PC-9 (cell line): ENCODE data around the gene PGBD5. TPM values are rescaled to one million over a fixed set of nuclear protein-coding genes. Genes with fewer than 3 reads are reported as not detected.

Experiments used
- BruUV-seq: library from RNA; stranded (reverse); fragments of 400-500 nt; replicated peaks from 2 replicates; lab custom pipeline; 2021; lab: Mats Ljungman, UMichigan
- CTCF ChIA-PET: fragments of 300-600 bp; sonication (Branson Sonifier 250); formaldehyde crosslinking; loops from one replicate; lab custom pipeline; 2022; ENCODE audit warnings: antibody characterized with exemption; lab: Charles Lee
- POLR2A ChIA-PET: fragments of 300-600 bp; sonication (Branson Sonifier 250); formaldehyde crosslinking; loops from one replicate; lab custom pipeline; 2022; ENCODE audit warnings: antibody characterized with exemption; ENCODE audit not compliant: unreplicated experiment; lab: Charles Lee
- DNase-seq, 2 experiments: peaks; one replicate each; pipeline versions ENCODE4 v3.0.0 to v3.0.0-alpha.2; 2015 to 2022; ENCODE audit warnings: mixed read lengths in 1 of 2
- H2AFZ ChIP-seq: fragments of 200-600 bp; sonication (generic); 2 replicates; pipeline ENCODE4 v1.8.1; 2017; ENCODE audit warnings: antibody characterized with exemption
- H3F3A ChIP-seq: fragments of 200-600 bp; sonication (generic); 2 replicates; pipeline ENCODE4 v1.8.1; 2017; ENCODE audit warnings: antibody characterized with exemption, mild to moderate bottlenecking, low read depth; ENCODE audit not compliant: insufficient read depth
- H3K27ac ChIP-seq: fragments of 200-600 bp; sonication (generic); 2 replicates; pipeline ENCODE4 v1.6.1; 2016; ENCODE audit warnings: mixed run types
- H3K27me3 ChIP-seq: fragments of 200-600 bp; sonication (generic); 2 replicates; pipeline ENCODE4 v1.6.1; 2016; ENCODE audit warnings: low read depth, mixed run types; ENCODE audit not compliant: insufficient read depth
- H3K36me3 ChIP-seq: fragments of 200-600 bp; sonication (generic); 2 replicates; pipeline ENCODE4 v1.6.1; 2016; ENCODE audit warnings: low read depth, mixed run types
- H3K4me1 ChIP-seq: fragments of 200-600 bp; sonication (generic); replicated peaks from 2 replicates; pipeline ENCODE4 v1.6.1; 2016; ENCODE audit warnings: mixed run types; ENCODE audit not compliant: insufficient read depth
- H3K4me2 ChIP-seq: fragments of 200-600 bp; sonication (generic); 2 replicates; pipeline ENCODE4 v1.6.1; 2017; ENCODE audit warnings: mixed run types
- H3K4me3 ChIP-seq: fragments of 200-600 bp; sonication (generic); 2 replicates; pipeline ENCODE4 v1.6.1; 2016; ENCODE audit warnings: mixed run types
- H3K79me2 ChIP-seq: fragments of 200-600 bp; sonication (generic); 2 replicates; pipeline ENCODE4 v1.6.1; 2017; ENCODE audit warnings: low read depth, mixed run types
- H3K9me2 ChIP-seq: fragments of 200-600 bp; sonication (generic); 2 replicates; pipeline ENCODE4 v1.8.1; 2017; ENCODE audit warnings: mild to moderate bottlenecking; ENCODE audit not compliant: insufficient read depth
- H3K9me3 ChIP-seq: fragments of 200-600 bp; sonication (generic); 2 replicates; pipeline ENCODE4 v1.8.1; 2016; ENCODE audit warnings: low read depth; ENCODE audit not compliant: insufficient read depth
- H4K20me1 ChIP-seq: fragments of 200-600 bp; sonication (generic); 2 replicates; pipeline ENCODE4 v1.8.1; 2017; ENCODE audit not compliant: insufficient read depth
- CTCF ChIP-seq: fragments of 200-600 bp; sonication (generic); conservative IDR thresholded peaks from 2 replicates; pipeline ENCODE4 v1.6.1; 2017; ENCODE audit warnings: mixed run types, antibody characterized with exemption, mild to moderate bottlenecking, moderate library complexity
- EZH2 ChIP-seq: fragments of 200-600 bp; sonication (generic); IDR thresholded peaks from 2 replicates; pipeline ENCODE4 v1.8.0; 2017; ENCODE audit warnings: antibody characterized with exemption, low read depth
- intact Hi-C: fragments of 100-400 bp; cut with micrococcal nuclease; formaldehyde crosslinking; loops from one replicate; pipeline ENCODE4 v1.10.0; 2022; ENCODE audit not compliant: unreplicated experiment
- total RNA-seq: library from RNA; stranded (reverse); gene quantifications from 2 replicates; pipeline ENCODE4 v1.2.3, GENCODE V29; 2021

PGBD5 gene
- total RNA-seq, 1 experiment from 2014 or later: not detected

DNA sequence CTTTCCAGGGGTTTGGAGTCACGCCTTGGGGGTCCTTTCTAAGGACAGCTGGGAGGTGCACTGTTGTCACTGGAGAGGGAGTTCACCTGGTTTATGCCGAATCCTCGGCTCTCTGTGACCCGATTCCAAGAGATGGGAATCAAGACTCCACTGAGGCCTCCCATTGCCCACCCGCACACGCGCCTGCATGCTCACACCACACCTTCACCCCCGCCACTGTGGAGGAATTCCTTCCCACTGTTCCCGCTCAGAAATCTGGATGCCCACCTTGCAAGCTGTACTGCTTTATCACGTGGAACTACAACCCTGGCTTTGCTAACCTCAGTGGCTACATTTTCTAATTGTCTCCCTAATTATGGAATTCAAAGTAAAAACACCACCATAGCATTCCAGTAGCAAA is 29.2 kb downstream of the PGBD5 start:
- ChIA-PET POLR2A (no interaction called here), CTCF (no interaction called here)
- Histone ChIP-seq H3K9me3 (no peaks in the 10 kb centered on the region), H3K27ac (no peak overlapping the region), H3K79me2 (no peaks in the 10 kb centered on the region), H3F3A (no peaks in the 10 kb centered on the region), H2AFZ (no peak overlapping the region), H4K20me1 (no peaks in the 10 kb centered on the region), H3K4me3 (no peak overlapping the region), H3K36me3 (no peaks in the 10 kb centered on the region), H3K4me1 (no peaks in the 10 kb centered on the region), H3K4me2 (no peak overlapping the region), H3K9me2 (no peaks in the 10 kb centered on the region), H3K27me3 (peaks cover 41% of the 10 kb centered on the region)
- TF ChIP-seq EZH2 (no peak), CTCF (no peak)
- DNase-seq: no peak
- no TSS peak for BruUV-seq
- intact Hi-C loops: no loop called here

DNA sequence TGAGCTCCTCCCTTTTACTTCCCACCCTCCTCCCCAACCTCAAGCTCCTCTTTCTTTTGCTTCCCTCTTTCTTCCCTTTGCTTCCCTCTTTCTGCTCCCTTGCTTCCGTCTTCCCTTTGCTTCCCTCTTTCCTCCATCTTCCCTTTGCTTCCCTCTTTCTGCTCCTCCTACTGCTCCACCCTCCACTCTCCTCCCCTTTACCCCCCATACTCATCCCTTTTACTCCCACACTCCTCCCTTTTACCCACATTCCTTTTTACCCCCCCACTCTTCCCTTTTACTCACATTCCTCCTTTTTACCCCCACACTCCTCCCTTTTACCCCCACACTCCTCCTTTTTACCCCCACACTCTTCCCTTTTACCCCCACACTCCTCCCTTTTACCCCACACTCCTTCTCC is 30.2 kb downstream of the PGBD5 start:
- Histone ChIP-seq H3K9me3 (no peaks in the 10 kb centered on the region), H3K4me3 (no peak overlapping the region), H3K4me1 (no peaks in the 10 kb centered on the region), H3K27me3 (peaks cover 47% of the 10 kb centered on the region), H2AFZ (no peak overlapping the region), H3K79me2 (no peaks in the 10 kb centered on the region), H4K20me1 (no peaks in the 10 kb centered on the region), H3K4me2 (no peak overlapping the region), H3K9me2 (no peaks in the 10 kb centered on the region), H3F3A (no peaks in the 10 kb centered on the region), H3K27ac (no peak overlapping the region), H3K36me3 (no peaks in the 10 kb centered on the region)
- BruUV-seq: no TSS peak
- intact Hi-C loops: no loop called here
- ChIA-PET CTCF (no interaction called here), POLR2A (no interaction called here)
- TF ChIP-seq EZH2 (no peak), CTCF (no peak)
- DNase-seq: no peak

DNA sequence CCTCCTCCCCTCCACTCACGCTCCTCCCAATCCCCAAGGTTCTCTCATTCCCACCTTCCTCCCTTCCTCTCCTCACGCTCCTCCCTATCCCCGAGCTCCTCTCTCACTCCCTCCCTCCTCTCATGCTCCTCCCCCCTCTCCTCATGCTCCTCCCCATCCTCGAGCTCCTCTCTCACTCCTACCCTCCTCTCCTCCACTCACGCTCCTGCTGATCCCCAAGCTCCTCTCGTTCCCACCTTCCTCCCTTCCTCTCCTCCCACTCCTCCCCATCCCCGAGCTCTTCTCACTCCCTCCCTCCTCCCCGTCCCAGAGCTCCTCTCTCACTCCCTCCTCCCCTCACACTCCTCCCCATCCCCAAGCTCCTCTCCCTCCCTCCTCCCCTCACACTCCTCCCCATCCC is 31.4 kb downstream of the PGBD5 start:
- Histone ChIP-seq H3K4me3 (no peak overlapping the region), H3K9me3 (no peaks in the 10 kb centered on the region), H3K4me1 (no peaks in the 10 kb centered on the region), H3K36me3 (no peaks in the 10 kb centered on the region), H3K79me2 (no peaks in the 10 kb centered on the region), H4K20me1 (no peaks in the 10 kb centered on the region), H3F3A (no peaks in the 10 kb centered on the region), H3K9me2 (no peaks in the 10 kb centered on the region), H3K4me2 (no peak overlapping the region), H3K27me3 (peaks cover 59% of the 10 kb centered on the region), H2AFZ (no peak overlapping the region), H3K27ac (no peak overlapping the region)
- intact Hi-C loops: no loop called here
- no peak for DNase-seq
- ChIA-PET POLR2A (interaction anchor here (0.6 kb wide), 2 partner anchors 180 to 979 kb away, joined by 11 to 17 read pairs; no protein-coding TSS in a partner anchor), CTCF (no interaction called here)
- BruUV-seq: no TSS peak
- TF ChIP-seq EZH2: no peak
- TF ChIP-seq CTCF: no peak
